ENCODE data around the gene PCDHGB1.
"Not testable (repeated sequence)": the region's sequence is repeated elsewhere in the genome, so short reads cannot be mapped to it uniquely, and the experiment has no call there.

Gene PCDHGB1

DNA sequence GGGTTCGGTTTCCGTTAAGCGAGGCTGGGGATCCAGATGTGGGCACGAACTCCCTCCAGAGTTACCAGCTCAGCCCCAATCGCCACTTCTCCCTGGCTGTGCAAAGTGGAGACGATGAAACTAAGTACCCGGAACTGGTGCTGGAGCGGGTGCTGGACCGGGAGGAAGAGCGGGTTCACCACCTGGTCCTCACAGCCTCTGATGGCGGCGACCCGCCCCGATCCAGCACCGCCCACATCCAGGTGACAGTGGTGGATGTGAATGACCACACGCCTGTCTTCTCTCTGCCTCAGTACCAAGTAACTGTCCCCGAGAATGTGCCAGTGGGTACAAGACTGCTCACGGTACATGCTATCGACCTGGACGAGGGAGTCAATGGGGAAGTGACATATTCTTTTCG is 33.4 kb downstream of the PCDHGB1 start:
- no peak for DNase-seq (ENCODE audit: low read depth in 3 of 3)

DNA sequence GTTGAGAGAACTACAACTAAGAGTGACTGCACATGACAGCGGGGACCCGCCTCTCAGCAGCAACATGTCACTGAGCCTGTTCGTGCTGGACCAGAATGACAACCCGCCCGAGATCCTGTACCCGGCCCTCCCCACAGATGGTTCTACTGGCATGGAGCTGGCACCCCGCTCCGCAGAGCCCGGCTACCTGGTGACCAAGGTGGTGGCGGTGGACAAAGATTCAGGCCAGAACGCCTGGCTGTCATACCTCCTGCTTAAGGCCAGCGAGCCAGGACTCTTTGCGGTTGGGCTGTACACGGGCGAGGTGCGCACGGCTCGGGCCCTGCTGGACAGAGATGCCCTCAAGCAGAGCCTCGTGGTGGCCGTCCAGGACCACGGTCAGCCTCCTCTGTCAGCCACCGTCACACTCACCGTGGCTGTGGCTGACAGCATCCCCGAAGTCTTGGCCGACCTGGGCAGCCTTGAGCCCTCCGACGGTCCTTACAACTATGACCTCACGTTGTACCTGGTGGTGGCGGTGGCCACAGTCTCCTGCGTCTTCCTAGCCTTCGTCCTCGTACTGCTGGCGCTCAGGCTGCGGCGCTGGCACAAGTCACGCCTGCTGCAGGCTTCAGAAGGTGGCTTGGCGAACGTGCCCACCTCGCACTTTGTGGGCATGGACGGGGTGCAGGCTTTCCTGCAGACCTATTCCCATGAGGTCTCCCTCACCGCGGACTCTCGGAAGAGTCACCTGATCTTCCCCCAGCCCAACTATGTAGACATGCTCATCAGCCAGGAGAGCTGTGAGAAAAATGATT is 34.8 kb downstream of the PCDHGB1 start:
- no peak for DNase-seq (ENCODE audit: low read depth in 3 of 3)

DNA sequence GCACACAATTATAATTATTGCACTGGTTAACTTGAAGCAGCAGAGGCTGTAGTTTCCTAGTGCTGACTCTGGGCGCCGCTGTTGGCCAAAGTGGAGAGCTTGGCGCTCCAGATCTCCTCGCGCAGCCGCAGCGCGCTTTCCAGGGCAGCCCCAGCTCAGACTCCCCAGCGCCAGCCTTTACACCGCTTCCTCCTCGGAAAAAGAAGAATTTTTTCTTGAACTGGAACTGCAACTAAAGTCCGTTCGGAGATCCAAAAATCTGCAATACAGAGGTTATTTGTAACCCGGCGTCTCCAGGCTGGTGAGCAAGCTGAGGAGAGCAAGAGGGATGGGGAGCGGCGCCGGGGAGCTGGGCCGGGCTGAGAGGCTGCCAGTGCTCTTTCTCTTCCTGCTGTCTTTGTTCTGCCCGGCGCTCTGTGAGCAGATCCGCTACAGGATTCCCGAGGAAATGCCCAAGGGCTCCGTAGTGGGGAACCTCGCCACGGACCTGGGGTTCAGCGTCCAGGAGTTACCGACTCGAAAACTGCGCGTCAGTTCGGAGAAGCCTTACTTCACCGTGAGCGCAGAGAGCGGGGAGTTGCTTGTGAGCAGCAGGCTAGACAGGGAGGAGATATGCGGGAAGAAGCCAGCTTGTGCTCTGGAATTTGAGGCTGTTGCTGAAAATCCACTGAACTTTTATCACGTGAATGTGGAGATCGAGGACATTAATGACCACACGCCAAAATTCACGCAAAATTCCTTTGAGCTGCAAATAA is 37.8 kb downstream of the PCDHGB1 start, which contains the start of gene PCDHGB4:
Gene PCDHGB4 (plus strand): TSS at position 142 of the 755 bp plus-strand sequence. CDS start 187 bp downstream, at position 329.
- peak in 1 of 3 experiments; percentile 24 for DNase-seq (ENCODE audit: low read depth in 3 of 3)

DNA sequence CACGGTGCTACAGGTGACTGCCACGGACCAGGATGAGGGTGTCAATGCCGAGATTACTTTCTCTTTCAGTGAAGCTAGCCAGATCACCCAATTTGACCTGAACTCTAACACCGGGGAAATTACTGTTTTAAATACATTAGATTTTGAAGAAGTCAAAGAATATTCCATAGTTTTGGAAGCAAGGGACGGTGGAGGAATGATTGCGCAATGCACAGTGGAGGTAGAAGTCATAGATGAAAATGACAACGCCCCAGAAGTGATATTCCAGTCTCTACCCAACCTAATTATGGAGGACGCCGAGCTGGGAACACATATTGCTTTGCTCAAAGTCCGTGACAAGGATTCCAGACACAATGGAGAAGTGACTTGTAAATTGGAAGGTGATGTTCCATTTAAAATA is 38.8 kb downstream of the PCDHGB1 start:
- no peak for DNase-seq (ENCODE audit: low read depth in 3 of 3)

DNA sequence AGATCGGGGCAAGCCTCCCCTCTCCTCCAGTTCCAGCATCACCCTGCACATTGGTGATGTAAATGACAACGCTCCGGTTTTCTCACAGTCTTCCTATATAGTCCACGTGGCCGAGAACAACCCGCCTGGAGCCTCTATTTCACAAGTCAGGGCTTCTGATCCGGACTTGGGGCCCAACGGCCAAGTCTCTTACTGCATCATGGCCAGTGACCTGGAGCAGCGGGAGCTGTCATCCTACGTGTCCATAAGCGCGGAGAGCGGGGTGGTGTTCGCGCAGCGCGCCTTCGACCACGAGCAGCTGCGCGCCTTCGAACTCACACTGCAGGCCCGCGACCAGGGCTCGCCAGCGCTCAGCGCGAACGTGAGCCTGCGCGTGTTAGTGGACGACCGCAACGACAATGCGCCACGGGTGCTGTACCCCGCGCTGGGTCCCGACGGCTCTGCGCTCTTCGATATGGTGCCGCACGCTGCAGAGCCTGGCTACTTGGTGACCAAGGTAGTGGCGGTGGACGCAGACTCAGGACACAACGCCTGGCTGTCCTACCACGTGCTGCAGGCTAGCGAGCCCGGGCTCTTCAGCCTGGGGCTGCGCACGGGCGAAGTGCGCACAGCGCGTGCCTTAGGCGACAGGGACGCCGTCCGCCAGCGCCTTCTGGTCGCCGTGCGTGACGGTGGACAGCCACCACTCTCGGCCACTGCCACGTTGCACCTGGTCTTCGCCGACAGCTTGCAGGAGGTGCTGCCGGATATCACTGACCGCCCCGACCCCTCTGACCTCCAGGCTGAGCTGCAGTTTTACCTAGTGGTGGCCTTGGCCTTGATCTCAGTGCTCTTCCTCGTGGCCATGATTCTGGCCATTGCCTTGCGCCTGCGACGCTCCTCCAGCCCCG is 39.5 kb downstream of the PCDHGB1 start:
- DNase-seq (ENCODE audit: low read depth in 3 of 3), result no peak

DNA sequence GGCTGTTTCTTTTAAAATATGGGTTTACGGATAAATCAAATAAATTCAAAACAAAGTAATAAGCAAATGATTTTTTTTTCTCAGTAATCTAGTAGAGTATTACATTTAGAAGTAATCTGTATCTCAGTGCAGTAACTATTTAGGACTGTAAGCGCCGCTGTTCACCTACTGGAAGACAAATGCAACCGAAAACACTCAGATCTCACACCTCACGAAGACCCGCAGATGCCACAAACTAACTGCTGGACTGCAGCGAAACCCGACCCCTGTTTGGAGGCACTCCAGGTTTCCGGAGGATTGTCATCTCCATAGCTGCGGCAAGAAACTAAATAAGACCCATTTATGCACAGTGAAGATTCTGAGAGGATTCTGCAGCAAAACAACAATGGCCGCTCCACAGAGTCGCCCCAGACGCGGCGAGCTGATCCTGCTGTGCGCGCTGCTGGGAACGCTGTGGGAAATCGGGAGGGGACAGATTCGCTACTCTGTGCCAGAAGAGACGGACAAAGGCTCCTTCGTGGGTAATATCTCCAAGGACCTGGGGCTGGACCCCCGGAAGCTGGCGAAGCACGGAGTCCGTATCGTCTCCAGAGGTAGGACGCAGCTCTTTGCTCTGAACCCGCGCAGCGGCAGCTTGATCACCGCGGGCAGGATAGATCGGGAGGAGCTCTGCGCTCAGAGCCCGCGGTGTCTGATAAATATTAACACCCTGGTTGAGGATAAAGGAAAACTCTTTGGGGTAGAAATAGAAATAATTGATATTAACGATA is 42.7 kb downstream of the PCDHGB1 start, which contains the start of gene PCDHGA8:
Gene PCDHGA8 (plus strand): TSS at position 205 of the 770 bp plus-strand sequence. CDS start 181 bp downstream, at position 386.
- no peak for DNase-seq (ENCODE audit: low read depth in 3 of 3)

DNA sequence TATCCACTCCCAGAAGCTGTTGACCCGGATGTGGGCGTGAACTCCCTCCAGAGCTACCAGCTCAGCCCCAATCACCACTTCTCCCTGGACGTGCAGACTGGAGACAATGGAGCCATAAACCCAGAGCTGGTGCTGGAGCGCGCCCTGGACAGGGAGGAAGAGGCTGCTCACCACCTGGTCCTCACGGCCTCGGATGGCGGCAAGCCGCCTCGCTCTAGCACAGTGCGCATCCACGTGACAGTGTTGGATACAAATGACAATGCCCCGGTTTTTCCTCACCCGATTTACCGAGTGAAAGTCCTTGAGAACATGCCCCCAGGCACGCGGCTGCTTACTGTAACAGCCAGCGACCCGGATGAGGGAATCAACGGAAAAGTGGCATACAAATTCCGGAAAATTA is 43.4 kb downstream of the PCDHGB1 start:
- no peak for DNase-seq (ENCODE audit: low read depth in 3 of 3)

DNA sequence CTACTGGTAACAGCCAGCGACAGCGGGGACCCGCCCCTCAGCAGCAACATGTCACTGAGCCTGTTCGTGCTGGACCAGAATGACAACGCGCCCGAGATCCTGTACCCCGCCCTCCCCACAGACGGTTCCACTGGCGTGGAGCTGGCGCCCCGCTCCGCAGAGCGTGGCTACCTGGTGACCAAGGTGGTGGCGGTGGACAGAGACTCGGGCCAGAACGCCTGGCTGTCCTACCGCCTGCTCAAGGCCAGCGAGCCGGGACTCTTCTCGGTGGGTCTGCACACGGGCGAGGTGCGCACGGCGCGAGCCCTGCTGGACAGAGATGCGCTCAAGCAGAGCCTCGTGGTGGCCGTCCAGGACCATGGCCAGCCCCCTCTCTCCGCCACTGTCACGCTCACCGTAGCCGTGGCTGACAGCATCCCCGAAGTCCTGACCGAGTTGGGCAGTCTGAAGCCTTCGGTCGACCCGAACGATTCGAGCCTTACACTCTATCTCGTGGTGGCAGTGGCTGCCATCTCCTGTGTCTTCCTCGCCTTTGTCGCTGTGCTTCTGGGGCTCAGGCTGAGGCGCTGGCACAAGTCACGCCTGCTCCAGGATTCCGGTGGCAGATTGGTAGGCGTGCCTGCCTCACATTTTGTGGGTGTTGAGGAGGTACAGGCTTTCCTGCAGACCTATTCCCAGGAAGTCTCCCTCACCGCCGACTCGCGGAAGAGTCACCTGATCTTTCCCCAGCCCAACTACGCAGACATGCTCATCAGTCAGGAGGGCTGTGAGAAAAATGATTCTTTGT is 44.7 kb downstream of the PCDHGB1 start:
- DNase-seq (ENCODE audit: low read depth in 3 of 3), result not testable (repeated sequence)

DNA sequence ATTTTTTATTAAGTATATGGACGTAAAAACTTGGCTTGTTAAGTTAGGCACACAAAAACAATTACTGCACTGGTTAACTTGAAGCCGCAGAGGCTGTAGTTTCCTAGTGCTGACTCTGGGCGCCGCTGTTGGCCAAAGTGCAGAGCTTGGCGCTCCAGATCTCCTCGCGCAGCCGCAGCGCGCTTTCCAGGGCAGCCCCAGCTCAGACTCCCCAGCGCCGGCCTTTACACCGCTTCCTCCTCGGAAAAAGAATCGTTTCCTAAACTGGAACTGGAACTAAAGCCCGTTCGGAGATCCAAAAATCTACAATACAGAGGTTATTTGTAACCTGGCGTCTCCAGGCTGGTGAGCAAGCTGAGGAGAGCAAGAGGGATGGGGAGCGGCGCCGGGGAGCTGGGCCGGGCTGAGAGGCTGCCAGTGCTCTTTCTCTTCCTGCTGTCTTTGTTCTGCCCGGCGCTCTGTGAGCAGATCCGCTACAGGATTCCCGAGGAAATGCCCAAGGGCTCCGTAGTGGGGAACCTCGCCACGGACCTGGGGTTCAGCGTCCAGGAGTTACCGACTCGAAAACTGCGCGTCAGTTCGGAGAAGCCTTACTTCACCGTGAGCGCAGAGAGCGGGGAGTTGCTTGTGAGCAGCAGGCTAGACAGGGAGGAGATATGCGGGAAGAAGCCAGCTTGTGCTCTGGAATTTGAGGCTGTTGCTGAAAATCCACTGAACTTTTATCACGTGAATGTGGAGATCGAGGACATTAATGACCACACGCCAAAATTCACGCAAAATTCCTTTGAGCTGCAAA is 48.1 kb downstream of the PCDHGB1 start, which contains the start of gene PCDHGB5:
Gene PCDHGB5 (plus strand): TSS at position 192 of the 796 bp plus-strand sequence. CDS start 181 bp downstream, at position 373.
- DNase-seq (ENCODE audit: low read depth in 3 of 3), result peak in 1 of 3 experiments; percentile 44

DNA sequence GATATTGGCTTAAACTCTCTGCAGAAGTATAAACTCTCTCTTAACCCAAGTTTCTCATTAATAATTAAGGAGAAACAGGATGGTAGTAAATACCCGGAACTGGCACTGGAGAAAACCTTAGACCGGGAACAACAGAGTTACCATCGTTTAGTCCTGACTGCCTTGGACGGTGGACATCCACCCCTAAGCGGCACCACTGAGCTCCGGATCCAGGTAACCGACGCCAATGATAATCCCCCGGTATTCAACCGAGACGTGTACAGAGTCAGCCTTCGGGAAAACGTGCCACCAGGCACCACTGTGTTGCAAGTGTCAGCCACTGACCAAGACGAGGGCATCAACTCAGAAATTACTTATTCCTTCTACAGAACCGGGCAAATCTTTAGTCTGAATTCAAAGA is 48.7 kb downstream of the PCDHGB1 start:
- no peak for DNase-seq (ENCODE audit: low read depth in 3 of 3)

DNA sequence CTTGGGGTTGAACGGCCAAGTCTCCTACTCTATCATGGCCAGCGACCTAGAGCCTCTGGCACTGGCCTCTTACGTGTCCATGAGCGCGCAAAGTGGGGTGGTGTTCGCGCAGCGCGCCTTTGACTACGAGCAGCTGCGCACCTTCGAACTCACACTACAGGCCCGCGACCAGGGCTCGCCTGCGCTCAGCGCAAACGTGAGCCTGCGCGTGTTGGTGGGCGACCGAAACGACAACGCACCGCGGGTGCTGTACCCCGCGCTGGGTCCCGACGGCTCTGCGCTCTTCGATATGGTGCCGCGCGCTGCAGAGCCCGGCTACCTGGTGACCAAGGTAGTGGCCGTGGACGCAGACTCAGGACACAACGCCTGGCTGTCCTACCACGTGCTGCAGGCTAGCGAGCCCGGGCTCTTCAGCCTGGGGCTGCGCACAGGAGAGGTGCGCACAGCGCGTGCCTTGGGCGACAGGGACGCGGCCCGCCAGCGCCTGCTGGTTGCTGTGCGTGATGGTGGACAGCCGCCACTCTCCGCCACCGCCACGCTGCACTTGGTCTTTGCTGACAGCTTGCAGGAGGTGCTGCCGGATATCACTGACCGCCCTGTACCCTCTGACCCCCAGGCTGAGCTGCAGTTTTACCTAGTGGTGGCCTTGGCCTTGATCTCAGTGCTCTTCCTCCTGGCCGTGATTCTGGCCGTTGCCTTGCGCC is 49.8 kb downstream of the PCDHGB1 start:
- DNase-seq (ENCODE audit: low read depth in 3 of 3), result no peak
